Muscle layer of colon (tissue), 2 donors: Measurements from ENCODE around the gene KCNMB4.
A peak's percentile ranks its signal among the peaks of the same experiment; 100 is the strongest.

Experiments used
- H3K27ac ChIP-seq: one replicate; pipeline ENCODE4 v1.7.0; 2013; ENCODE audit warnings: low read depth, mild to moderate bottlenecking, low read length, moderate library complexity
- H3K27me3 ChIP-seq, 2 donors: one replicate each; pipeline ENCODE4 v1.7.0; 2013; ENCODE audit warnings: low read length in 2 of 2, mild to moderate bottlenecking in 2 of 2; ENCODE audit not compliant: insufficient read depth in 2 of 2, control insufficient read depth in 1 of 2
- H3K36me3 ChIP-seq: one replicate; pipeline ENCODE4 v1.7.0; 2013; ENCODE audit warnings: mild to moderate bottlenecking, low read length; ENCODE audit not compliant: insufficient read depth
- H3K4me1 ChIP-seq: one replicate; pipeline ENCODE4 v1.7.0; 2013; ENCODE audit warnings: mild to moderate bottlenecking, low read length; ENCODE audit not compliant: insufficient read depth
- H3K4me3 ChIP-seq, 2 donors: one replicate each; pipeline ENCODE4 v1.7.0; 2013; ENCODE audit warnings: low read length in 2 of 2, low read depth in 1 of 2, mild to moderate bottlenecking in 1 of 2, moderate library complexity in 1 of 2
- H3K9ac ChIP-seq: one replicate; pipeline ENCODE4 v1.7.0; 2013; ENCODE audit warnings: low read length
- H3K9me3 ChIP-seq: one replicate; pipeline ENCODE4 v1.7.0; 2013; ENCODE audit warnings: mild to moderate bottlenecking, low read length
- donor health status: abdominal sarcoma.
- donor health status: Adenocarcinoma of cecum.

KCNMB4 gene

GRCh38 chr12:70365648-70366518 lies at the start of gene KCNMB4:
Gene KCNMB4 (plus strand): TSS chr12:70366290. CDS start chr12:70366735, 445 bp downstream.
- no peaks in the 10 kb centered on the region for H3K9me3 ChIP-seq
- peaks cover 7% of the 10 kb centered on the region for H3K4me1 ChIP-seq
- H3K36me3 ChIP-seq, result no peaks in the 10 kb centered on the region
- no peak within 1 kb of the TSS for H3K9ac ChIP-seq
- no peak within 1 kb of the TSS for H3K27ac ChIP-seq
- H3K27me3 ChIP-seq, result peaks cover 9 to 24% of the 10 kb centered on the region in 2 donors
- H3K4me3 ChIP-seq, result peak within 1 kb of the TSS; percentile 33 to 72

GRCh38 chr12:70317781-70318180 lies 48.3 kb upstream of the KCNMB4 start:
- no peaks in the 10 kb centered on the region for H3K36me3 ChIP-seq
- no peaks in the 10 kb centered on the region for H3K27me3 ChIP-seq
- no peaks in the 10 kb centered on the region for H3K9me3 ChIP-seq
- no peak overlapping the region for H3K9ac ChIP-seq
- H3K4me1 ChIP-seq, result no peaks in the 10 kb centered on the region
- H3K4me3 ChIP-seq, result no peak overlapping the region
- no peak overlapping the region for H3K27ac ChIP-seq

- Histone ChIP-seq H3K9ac (no peak overlapping the region), H3K36me3 (no peaks in the 10 kb centered on the region), H3K9me3 (no peaks in the 10 kb centered on the region), H3K4me1 (no peaks in the 10 kb centered on the region), H3K27me3 (no peaks in the 10 kb centered on the region), H3K27ac (no peak overlapping the region), H3K4me3 (no peak overlapping the region)
Observed at GRCh38 chr12:70319605-70320004, 46.5 kb upstream of the KCNMB4 start.

GRCh38 chr12:70321191-70321590 lies 44.9 kb upstream of the KCNMB4 start:
- Histone ChIP-seq H3K9ac (no peak overlapping the region), H3K27ac (no peak overlapping the region), H3K4me1 (no peaks in the 10 kb centered on the region), H3K27me3 (no peaks in the 10 kb centered on the region), H3K4me3 (no peak overlapping the region), H3K9me3 (no peaks in the 10 kb centered on the region), H3K36me3 (no peaks in the 10 kb centered on the region)

GRCh38 chr12:70327541-70327940 lies 38.5 kb upstream of the KCNMB4 start:
- Histone ChIP-seq H3K27ac (no peak overlapping the region), H3K36me3 (no peaks in the 10 kb centered on the region), H3K9me3 (no peaks in the 10 kb centered on the region), H3K9ac (no peak overlapping the region), H3K27me3 (no peaks in the 10 kb centered on the region), H3K4me1 (no peaks in the 10 kb centered on the region), H3K4me3 (no peak overlapping the region)

- Histone ChIP-seq H3K27ac (no peak overlapping the region), H3K27me3 (no peaks in the 10 kb centered on the region), H3K9ac (no peak overlapping the region), H3K4me3 (no peak overlapping the region), H3K9me3 (no peaks in the 10 kb centered on the region), H3K36me3 (no peaks in the 10 kb centered on the region), H3K4me1 (no peaks in the 10 kb centered on the region)
Observed at GRCh38 chr12:70329728-70330127, 36.4 kb upstream of the KCNMB4 start.

- Histone ChIP-seq H3K4me3 (no peak overlapping the region), H3K27ac (no peak overlapping the region), H3K27me3 (no peaks in the 10 kb centered on the region), H3K4me1 (no peaks in the 10 kb centered on the region), H3K9me3 (no peaks in the 10 kb centered on the region), H3K36me3 (peaks cover under 1% of the 10 kb centered on the region), H3K9ac (no peak overlapping the region)
Observed at GRCh38 chr12:70330158-70330557, 35.9 kb upstream of the KCNMB4 start.

GRCh38 chr12:70332236-70332635 lies 33.9 kb upstream of the KCNMB4 start:
- no peaks in the 10 kb centered on the region for H3K4me1 ChIP-seq
- peaks cover 6% of the 10 kb centered on the region for H3K36me3 ChIP-seq
- H3K9ac ChIP-seq, result no peak overlapping the region
- no peak overlapping the region for H3K27ac ChIP-seq
- H3K9me3 ChIP-seq, result no peaks in the 10 kb centered on the region
- H3K4me3 ChIP-seq, result no peak overlapping the region
- no peaks in the 10 kb centered on the region for H3K27me3 ChIP-seq

- H3K4me3 ChIP-seq, result no peak overlapping the region
- H3K4me1 ChIP-seq, result no peaks in the 10 kb centered on the region
- H3K9me3 ChIP-seq, result no peaks in the 10 kb centered on the region
- no peak overlapping the region for H3K9ac ChIP-seq
- no peak overlapping the region for H3K27ac ChIP-seq
- H3K27me3 ChIP-seq, result no peaks in the 10 kb centered on the region
- peaks cover 22% of the 10 kb centered on the region for H3K36me3 ChIP-seq
Observed at GRCh38 chr12:70334742-70335141, 31.3 kb upstream of the KCNMB4 start.

- Histone ChIP-seq H3K4me3 (no peak overlapping the region), H3K36me3 (peaks cover 45% of the 10 kb centered on the region), H3K27me3 (no peaks in the 10 kb centered on the region), H3K9me3 (no peaks in the 10 kb centered on the region), H3K4me1 (no peaks in the 10 kb centered on the region), H3K9ac (no peak overlapping the region), H3K27ac (no peak overlapping the region)
Observed at GRCh38 chr12:70338531-70338930, 27.6 kb upstream of the KCNMB4 start.

- no peaks in the 10 kb centered on the region for H3K9me3 ChIP-seq
- H3K27ac ChIP-seq, result no peak overlapping the region
- H3K4me1 ChIP-seq, result no peaks in the 10 kb centered on the region
- no peak overlapping the region for H3K4me3 ChIP-seq
- H3K9ac ChIP-seq, result no peak overlapping the region
- no peaks in the 10 kb centered on the region for H3K27me3 ChIP-seq
- H3K36me3 ChIP-seq, result peaks cover 7% of the 10 kb centered on the region
Observed at GRCh38 chr12:70351076-70351475, 15.0 kb upstream of the KCNMB4 start.
